GM23338 (cell line): ENCODE measurements around the gene SORT1. TPM values are rescaled to one million over a fixed set of nuclear protein-coding genes. Genes with fewer than 3 reads are reported as not detected.

Source experiments
- ATAC-seq: fragments of 200-7000 bp; cut with Tn5 transposase; 3 replicates; pipeline ENCODE4 v1.9.1; 2020
- DNase-seq: peaks from one replicate; pipeline ENCODE4 v3.0.0-alpha.2; 2015; ENCODE audit warnings: low spot score
- H2AFZ ChIP-seq: fragments of 200-600 bp; sonication (generic); 2 replicates; pipeline ENCODE4 v1.8.0; 2016; ENCODE audit warnings: antibody characterized with exemption, mild to moderate bottlenecking, moderate library complexity
- H3F3A ChIP-seq: fragments of 200-600 bp; sonication (generic); replicated peaks from 2 replicates; pipeline ENCODE4 v1.8.0; 2017; ENCODE audit warnings: antibody characterized with exemption, mixed run types, low read depth
- H3K27ac ChIP-seq: fragments of 200-600 bp; sonication (generic); 2 replicates; pipeline ENCODE4 v1.6.1; 2016; ENCODE audit warnings: low read depth
- H3K27me3 ChIP-seq: fragments of 200-600 bp; sonication (generic); 2 replicates; pipeline ENCODE4 v1.8.0; 2016; ENCODE audit warnings: mild to moderate bottlenecking, mixed run types, moderate library complexity; ENCODE audit not compliant: insufficient read depth
- H3K36me3 ChIP-seq: fragments of 200-600 bp; sonication (generic); 2 replicates; pipeline ENCODE4 v1.8.0; 2016; ENCODE audit warnings: mild to moderate bottlenecking; ENCODE audit not compliant: insufficient read depth
- H3K4me1 ChIP-seq: fragments of 200-600 bp; sonication (generic); 2 replicates; pipeline ENCODE4 v1.8.0; 2016; ENCODE audit warnings: mild to moderate bottlenecking, moderate library complexity; ENCODE audit not compliant: insufficient read depth
- H3K4me2 ChIP-seq: fragments of 200-600 bp; sonication (generic); 2 replicates; pipeline ENCODE4 v1.7.1; 2017; ENCODE audit warnings: mixed run types
- H3K4me3 ChIP-seq: fragments of 200-600 bp; sonication (generic); 2 replicates; pipeline ENCODE4 v1.6.1; 2016; ENCODE audit warnings: mixed run types
- H3K79me2 ChIP-seq: fragments of 200-600 bp; sonication (generic); replicated peaks from 2 replicates; pipeline ENCODE4 v1.8.0; 2017; ENCODE audit warnings: mild to moderate bottlenecking; ENCODE audit not compliant: insufficient read depth
- H3K9me2 ChIP-seq: fragments of 200-600 bp; sonication (generic); 2 replicates; pipeline ENCODE4 v1.8.0; 2017; ENCODE audit not compliant: insufficient read depth
- H4K20me1 ChIP-seq: fragments of 200-600 bp; sonication (generic); replicated peaks from 2 replicates; pipeline ENCODE4 v1.8.0; 2017; ENCODE audit warnings: mild to moderate bottlenecking; ENCODE audit not compliant: insufficient read depth
- H3K27ac Mint-ChIP-seq: 2 replicates; pipeline ENCODE4 v1.8.0; 2020; ENCODE audit warnings: inconsistent platforms, mild to moderate bottlenecking, moderate library complexity, mixed read lengths
- H3K27me3 Mint-ChIP-seq: 3 replicates; pipeline ENCODE4 v1.8.0; 2022; ENCODE audit warnings: low read depth, mild to moderate bottlenecking, moderate library complexity, mixed read lengths, inconsistent platforms; ENCODE audit not compliant: insufficient read depth, poor library complexity
- H3K36me3 Mint-ChIP-seq: 3 replicates; pipeline ENCODE4 v1.8.0; 2021; ENCODE audit warnings: low read depth, mild to moderate bottlenecking, inconsistent platforms, moderate library complexity, mixed read lengths
- H3K4me1 Mint-ChIP-seq: 3 replicates; pipeline ENCODE4 v1.8.0; 2020; ENCODE audit warnings: mild to moderate bottlenecking, inconsistent platforms, mixed read lengths
- H3K4me3 Mint-ChIP-seq: 3 replicates; pipeline ENCODE4 v1.8.0; 2021; ENCODE audit warnings: moderate library complexity, mild to moderate bottlenecking, inconsistent platforms, mixed read lengths
- H3K9me3 Mint-ChIP-seq: 3 replicates; pipeline ENCODE4 v1.8.0; 2020; ENCODE audit warnings: moderate library complexity, mild to moderate bottlenecking, inconsistent platforms, mixed read lengths
- CREB1 ChIP-seq: fragments of 250-450 bp; sonication (Bioruptor Pico); IDR thresholded peaks from 2 replicates; pipeline ENCODE4 v1.5.0; 2020; ENCODE audit warnings: low read depth, mild to moderate bottlenecking, moderate library complexity
- EZH2 ChIP-seq: fragments of 200-600 bp; sonication (generic); IDR thresholded peaks from one replicate; pipeline ENCODE4 v1.8.0; 2017; ENCODE audit warnings: antibody characterized with exemption, mild to moderate bottlenecking, low read depth; ENCODE audit not compliant: unreplicated experiment
- EZH2phosphoT487 ChIP-seq: fragments of 200-600 bp; sonication (generic); IDR thresholded peaks from one replicate; pipeline ENCODE4 v1.8.1; 2018; ENCODE audit warnings: antibody characterized with exemption; ENCODE audit not compliant: unreplicated experiment
- JUNB ChIP-seq: IDR thresholded peaks from one replicate; pipeline ENCODE4 v1.6.1; 2016; ENCODE audit warnings: antibody characterized with exemption; ENCODE audit not compliant: unreplicated experiment
- NANOG ChIP-seq: IDR thresholded peaks from 2 replicates; pipeline ENCODE4 v1.6.1; 2016; ENCODE audit warnings: antibody characterized with exemption, borderline replicate concordance
- POLR2AphosphoS5 ChIP-seq: IDR thresholded peaks from 2 replicates; pipeline ENCODE4 v1.6.1; 2016; ENCODE audit warnings: antibody characterized with exemption, low read depth
- STAT1 ChIP-seq: IDR thresholded peaks from one replicate; pipeline ENCODE4 v1.6.1; 2016; ENCODE audit warnings: antibody characterized with exemption; ENCODE audit not compliant: unreplicated experiment
- ZNF114 ChIP-seq: fragments of 250-450 bp; sonication (Bioruptor Pico); IDR thresholded peaks from 2 replicates; pipeline ENCODE4 v1.5.0; 2020; ENCODE audit warnings: mild to moderate bottlenecking, moderate library complexity
- ZNF331 ChIP-seq: fragments of 250-450 bp; sonication (Bioruptor Pico); IDR thresholded peaks from 2 replicates; pipeline ENCODE4 v1.5.0; 2020; ENCODE audit warnings: low read depth, mild to moderate bottlenecking, moderate library complexity
- polyA plus RNA-seq: library from polyadenylated mRNA; unstranded; fragments of >200 nt; fragmentation: Nextera tagmentation; extraction: Ambion mirVana; gene quantifications from 2 replicates; pipeline ENCODE4 v1.2.1, GENCODE V29; 2016
- total RNA-seq: library from RNA; depleted of rRNA; stranded (reverse); fragments of >200 nt; shearing (Covaris generic); gene quantifications from 2 replicates; pipeline ENCODE4 v1.2.3, GENCODE V29; 2014
- TF ChIP-seq, protein P1 (sequence below): fragments of 250-450 bp; sonication (Bioruptor Pico); IDR thresholded peaks from 2 replicates; pipeline ENCODE4 v1.5.0; 2020; ENCODE audit warnings: mild to moderate bottlenecking, moderate library complexity
- TF ChIP-seq, protein P2 (sequence below): IDR thresholded peaks from 2 replicates; pipeline ENCODE4 v1.6.1; 2016; ENCODE audit warnings: antibody characterized with exemption
- TF ChIP-seq, protein P3 (sequence below): IDR thresholded peaks from one replicate; pipeline ENCODE4 v1.6.1; 2018; ENCODE audit warnings: antibody characterized with exemption; ENCODE audit not compliant: unreplicated experiment
- TF ChIP-seq, protein P4 (sequence below), 2 experiments: fragments of 200-600 bp in 1 of 2; sonication (generic) in 1 of 2; conservative IDR thresholded peaks; 2 replicates each; pipeline versions ENCODE4 v1.5.1 to v1.6.1; 2016 to 2017; ENCODE audit warnings: antibody characterized with exemption in 2 of 2, low read depth in 2 of 2, mild to moderate bottlenecking in 2 of 2, moderate library complexity in 1 of 2

The SORT1 gene
- total and polyA plus RNA-seq, 2 experiments from 2014 or later: 10.9 to 55.4 TPM

DNA sequence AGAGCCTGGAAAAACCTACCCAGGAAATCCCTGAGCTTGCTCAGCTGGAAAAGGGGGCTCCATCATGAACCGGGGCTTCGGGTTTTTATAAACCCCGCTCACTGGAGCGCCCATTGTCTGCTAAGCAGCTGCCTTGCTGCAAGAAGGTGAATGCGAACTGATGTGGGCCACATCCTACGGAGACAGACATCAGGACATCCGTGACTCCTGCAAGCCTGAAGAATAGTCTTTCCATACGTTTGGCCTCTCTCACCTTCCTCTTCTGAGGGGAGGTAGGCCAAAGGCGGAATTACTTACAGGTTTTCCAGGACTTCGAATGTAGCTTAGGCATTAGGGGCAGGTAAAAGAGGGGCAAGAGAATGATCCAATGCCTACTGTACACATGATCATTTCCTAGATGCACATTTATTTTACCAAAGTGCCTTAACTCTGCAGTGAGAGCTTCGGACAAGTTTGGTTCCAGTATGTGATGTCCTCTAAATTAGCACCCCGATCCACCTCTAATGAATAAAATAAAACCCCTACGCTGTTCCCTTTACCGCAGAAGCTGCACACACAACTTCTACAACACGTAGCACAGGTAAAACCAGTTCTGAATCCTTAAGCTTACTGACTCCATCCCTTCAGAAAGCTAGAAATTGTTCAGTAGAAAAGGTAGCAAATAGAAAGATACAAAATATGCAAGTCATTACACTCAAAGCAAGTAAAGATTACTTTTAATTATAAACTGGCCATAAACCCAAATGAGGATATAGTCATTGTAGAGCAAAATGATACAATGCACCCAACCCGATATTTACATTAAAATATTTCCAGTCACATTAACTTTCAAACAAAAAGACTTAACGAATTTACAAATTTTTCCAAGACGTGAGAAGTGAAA lies 866 bp upstream of the SORT1 start:
- H3K4me1 Mint-ChIP-seq: peaks cover 31% of the 10 kb centered on the region
- Histone ChIP-seq H4K20me1 (peaks cover 3% of the 10 kb centered on the region), H3K36me3 (no peaks in the 10 kb centered on the region), H3K79me2 (peaks cover 34% of the 10 kb centered on the region), H3K4me3 (peak overlapping the region; percentile 69), H3K27ac (peak overlapping the region; percentile 98), H2AFZ (peak overlapping the region; percentile 74), H3F3A (peaks cover 9% of the 10 kb centered on the region), H3K4me1 (peaks cover 15% of the 10 kb centered on the region), H3K27me3 (no peaks in the 10 kb centered on the region), H3K9me2 (no peaks in the 10 kb centered on the region), H3K4me2 (peak overlapping the region; percentile 86)
- peaks cover 15% of the 10 kb centered on the region for H3K27me3 Mint-ChIP-seq
- H3K36me3 Mint-ChIP-seq: peaks cover 4% of the 10 kb centered on the region
- H3K9me3 Mint-ChIP-seq: no peaks in the 10 kb centered on the region
- peak overlapping the region; percentile 81 for H3K4me3 Mint-ChIP-seq
- TF ChIP-seq ZNF331 (CRISPR knock-in tag) (no peak), EZH2 (no peak), ZNF114 (CRISPR knock-in tag) (no peak), EZH2phosphoT487 (no peak), JUNB (no peak), POLR2AphosphoS5 (no peak), CREB1 (CRISPR knock-in tag) (no peak), STAT1 (no peak), NANOG (no peak)
- TF ChIP-seq, protein P1, sequence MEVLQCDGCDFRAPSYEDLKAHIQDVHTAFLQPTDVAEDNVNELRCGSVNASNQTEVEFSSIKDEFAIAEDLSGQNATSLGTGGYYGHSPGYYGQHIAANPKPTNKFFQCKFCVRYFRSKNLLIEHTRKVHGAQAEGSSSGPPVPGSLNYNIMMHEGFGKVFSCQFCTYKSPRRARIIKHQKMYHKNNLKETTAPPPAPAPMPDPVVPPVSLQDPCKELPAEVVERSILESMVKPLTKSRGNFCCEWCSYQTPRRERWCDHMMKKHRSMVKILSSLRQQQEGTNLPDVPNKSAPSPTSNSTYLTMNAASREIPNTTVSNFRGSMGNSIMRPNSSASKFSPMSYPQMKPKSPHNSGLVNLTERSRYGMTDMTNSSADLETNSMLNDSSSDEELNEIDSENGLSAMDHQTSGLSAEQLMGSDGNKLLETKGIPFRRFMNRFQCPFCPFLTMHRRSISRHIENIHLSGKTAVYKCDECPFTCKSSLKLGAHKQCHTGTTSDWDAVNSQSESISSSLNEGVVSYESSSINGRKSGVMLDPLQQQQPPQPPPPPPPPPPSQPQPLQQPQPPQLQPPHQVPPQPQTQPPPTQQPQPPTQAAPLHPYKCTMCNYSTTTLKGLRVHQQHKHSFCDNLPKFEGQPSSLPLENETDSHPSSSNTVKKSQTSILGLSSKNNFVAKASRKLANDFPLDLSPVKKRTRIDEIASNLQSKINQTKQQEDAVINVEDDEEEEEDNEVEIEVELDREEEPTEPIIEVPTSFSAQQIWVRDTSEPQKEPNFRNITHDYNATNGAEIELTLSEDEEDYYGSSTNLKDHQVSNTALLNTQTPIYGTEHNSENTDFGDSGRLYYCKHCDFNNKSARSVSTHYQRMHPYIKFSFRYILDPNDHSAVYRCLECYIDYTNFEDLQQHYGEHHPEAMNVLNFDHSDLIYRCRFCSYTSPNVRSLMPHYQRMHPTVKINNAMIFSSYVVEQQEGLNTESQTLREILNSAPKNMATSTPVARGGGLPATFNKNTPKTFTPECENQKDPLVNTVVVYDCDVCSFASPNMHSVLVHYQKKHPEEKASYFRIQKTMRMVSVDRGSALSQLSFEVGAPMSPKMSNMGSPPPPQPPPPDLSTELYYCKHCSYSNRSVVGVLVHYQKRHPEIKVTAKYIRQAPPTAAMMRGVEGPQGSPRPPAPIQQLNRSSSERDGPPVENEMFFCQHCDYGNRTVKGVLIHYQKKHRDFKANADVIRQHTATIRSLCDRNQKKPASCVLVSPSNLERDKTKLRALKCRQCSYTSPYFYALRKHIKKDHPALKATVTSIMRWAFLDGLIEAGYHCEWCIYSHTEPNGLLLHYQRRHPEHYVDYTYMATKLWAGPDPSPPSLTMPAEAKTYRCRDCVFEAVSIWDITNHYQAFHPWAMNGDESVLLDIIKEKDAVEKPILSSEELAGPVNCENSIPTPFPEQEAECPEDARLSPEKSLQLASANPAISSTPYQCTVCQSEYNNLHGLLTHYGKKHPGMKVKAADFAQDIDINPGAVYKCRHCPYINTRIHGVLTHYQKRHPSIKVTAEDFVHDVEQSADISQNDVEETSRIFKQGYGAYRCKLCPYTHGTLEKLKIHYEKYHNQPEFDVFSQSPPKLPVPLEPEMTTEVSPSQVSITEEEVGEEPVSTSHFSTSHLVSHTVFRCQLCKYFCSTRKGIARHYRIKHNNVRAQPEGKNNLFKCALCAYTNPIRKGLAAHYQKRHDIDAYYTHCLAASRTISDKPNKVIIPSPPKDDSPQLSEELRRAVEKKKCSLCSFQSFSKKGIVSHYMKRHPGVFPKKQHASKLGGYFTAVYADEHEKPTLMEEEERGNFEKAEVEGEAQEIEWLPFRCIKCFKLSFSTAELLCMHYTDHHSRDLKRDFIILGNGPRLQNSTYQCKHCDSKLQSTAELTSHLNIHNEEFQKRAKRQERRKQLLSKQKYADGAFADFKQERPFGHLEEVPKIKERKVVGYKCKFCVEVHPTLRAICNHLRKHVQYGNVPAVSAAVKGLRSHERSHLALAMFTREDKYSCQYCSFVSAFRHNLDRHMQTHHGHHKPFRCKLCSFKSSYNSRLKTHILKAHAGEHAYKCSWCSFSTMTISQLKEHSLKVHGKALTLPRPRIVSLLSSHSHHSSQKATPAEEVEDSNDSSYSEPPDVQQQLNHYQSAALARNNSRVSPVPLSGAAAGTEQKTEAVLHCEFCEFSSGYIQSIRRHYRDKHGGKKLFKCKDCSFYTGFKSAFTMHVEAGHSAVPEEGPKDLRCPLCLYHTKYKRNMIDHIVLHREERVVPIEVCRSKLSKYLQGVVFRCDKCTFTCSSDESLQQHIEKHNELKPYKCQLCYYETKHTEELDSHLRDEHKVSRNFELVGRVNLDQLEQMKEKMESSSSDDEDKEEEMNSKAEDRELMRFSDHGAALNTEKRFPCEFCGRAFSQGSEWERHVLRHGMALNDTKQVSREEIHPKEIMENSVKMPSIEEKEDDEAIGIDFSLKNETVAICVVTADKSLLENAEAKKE (CRISPR knock-in tag): no peak
- TF ChIP-seq, protein P2, sequence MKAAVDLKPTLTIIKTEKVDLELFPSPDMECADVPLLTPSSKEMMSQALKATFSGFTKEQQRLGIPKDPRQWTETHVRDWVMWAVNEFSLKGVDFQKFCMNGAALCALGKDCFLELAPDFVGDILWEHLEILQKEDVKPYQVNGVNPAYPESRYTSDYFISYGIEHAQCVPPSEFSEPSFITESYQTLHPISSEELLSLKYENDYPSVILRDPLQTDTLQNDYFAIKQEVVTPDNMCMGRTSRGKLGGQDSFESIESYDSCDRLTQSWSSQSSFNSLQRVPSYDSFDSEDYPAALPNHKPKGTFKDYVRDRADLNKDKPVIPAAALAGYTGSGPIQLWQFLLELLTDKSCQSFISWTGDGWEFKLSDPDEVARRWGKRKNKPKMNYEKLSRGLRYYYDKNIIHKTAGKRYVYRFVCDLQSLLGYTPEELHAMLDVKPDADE: no peak
- TF ChIP-seq, protein P3, sequence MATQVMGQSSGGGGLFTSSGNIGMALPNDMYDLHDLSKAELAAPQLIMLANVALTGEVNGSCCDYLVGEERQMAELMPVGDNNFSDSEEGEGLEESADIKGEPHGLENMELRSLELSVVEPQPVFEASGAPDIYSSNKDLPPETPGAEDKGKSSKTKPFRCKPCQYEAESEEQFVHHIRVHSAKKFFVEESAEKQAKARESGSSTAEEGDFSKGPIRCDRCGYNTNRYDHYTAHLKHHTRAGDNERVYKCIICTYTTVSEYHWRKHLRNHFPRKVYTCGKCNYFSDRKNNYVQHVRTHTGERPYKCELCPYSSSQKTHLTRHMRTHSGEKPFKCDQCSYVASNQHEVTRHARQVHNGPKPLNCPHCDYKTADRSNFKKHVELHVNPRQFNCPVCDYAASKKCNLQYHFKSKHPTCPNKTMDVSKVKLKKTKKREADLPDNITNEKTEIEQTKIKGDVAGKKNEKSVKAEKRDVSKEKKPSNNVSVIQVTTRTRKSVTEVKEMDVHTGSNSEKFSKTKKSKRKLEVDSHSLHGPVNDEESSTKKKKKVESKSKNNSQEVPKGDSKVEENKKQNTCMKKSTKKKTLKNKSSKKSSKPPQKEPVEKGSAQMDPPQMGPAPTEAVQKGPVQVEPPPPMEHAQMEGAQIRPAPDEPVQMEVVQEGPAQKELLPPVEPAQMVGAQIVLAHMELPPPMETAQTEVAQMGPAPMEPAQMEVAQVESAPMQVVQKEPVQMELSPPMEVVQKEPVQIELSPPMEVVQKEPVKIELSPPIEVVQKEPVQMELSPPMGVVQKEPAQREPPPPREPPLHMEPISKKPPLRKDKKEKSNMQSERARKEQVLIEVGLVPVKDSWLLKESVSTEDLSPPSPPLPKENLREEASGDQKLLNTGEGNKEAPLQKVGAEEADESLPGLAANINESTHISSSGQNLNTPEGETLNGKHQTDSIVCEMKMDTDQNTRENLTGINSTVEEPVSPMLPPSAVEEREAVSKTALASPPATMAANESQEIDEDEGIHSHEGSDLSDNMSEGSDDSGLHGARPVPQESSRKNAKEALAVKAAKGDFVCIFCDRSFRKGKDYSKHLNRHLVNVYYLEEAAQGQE: no peak
- TF ChIP-seq, protein P4, sequence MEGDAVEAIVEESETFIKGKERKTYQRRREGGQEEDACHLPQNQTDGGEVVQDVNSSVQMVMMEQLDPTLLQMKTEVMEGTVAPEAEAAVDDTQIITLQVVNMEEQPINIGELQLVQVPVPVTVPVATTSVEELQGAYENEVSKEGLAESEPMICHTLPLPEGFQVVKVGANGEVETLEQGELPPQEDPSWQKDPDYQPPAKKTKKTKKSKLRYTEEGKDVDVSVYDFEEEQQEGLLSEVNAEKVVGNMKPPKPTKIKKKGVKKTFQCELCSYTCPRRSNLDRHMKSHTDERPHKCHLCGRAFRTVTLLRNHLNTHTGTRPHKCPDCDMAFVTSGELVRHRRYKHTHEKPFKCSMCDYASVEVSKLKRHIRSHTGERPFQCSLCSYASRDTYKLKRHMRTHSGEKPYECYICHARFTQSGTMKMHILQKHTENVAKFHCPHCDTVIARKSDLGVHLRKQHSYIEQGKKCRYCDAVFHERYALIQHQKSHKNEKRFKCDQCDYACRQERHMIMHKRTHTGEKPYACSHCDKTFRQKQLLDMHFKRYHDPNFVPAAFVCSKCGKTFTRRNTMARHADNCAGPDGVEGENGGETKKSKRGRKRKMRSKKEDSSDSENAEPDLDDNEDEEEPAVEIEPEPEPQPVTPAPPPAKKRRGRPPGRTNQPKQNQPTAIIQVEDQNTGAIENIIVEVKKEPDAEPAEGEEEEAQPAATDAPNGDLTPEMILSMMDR (conservative IDR thresholded peaks at IDR 0.05; ENCODE audit: low read depth in 2 of 2): no peak; a peak in 1 of 4 replicates
- peak overlapping the region; percentile 97 for H3K27ac Mint-ChIP-seq
- DNase-seq (no peak), ATAC-seq (peak; percentile 13)
